Hematopoietic multipotent progenitor cell treated with erythropoietin and hydrocortisone succinate and interleukin-3 and kit ligand, for 8 days (in vitro differentiated cells): Measurements from ENCODE around the gene SH3BGRL2.
"Not testable (repeated sequence)": the region's sequence is repeated elsewhere in the genome, so short reads cannot be mapped to it uniquely, and the experiment has no call there.

Experiments
- DNase-seq: peaks from one replicate; pipeline ENCODE4 v3.0.0-alpha.2; 2015

The SH3BGRL2 gene

GRCh38 chr6:79650950-79651349 lies 19.8 kb downstream of the SH3BGRL2 start:
- no peak for DNase-seq

DNA sequence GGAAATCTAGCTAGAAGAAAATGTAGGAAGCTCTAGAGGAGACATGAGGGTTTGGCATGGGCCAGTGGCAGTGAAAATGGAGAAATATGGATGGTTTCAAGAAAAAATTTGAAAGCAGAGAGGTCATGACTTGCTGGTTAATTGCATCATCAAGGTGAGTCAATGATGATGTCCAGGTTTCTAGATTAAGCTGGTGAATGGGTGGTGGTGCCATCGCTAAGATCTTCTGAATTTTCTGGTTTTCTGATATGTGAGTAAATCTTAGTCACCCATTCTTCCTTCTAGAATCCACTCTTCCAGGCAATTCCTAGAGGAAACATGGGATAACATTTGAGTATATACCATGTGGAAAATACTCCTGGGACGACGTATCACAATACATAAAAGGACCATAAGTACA lies 25.0 kb downstream of the SH3BGRL2 start:
- DNase-seq, result no peak

GRCh38 chr6:79657238-79657637 lies 26.1 kb downstream of the SH3BGRL2 start:
- no peak for DNase-seq

- DNase-seq, result not testable (repeated sequence)
Measured at GRCh38 chr6:79663655-79664054, 32.5 kb downstream of the SH3BGRL2 start.

- DNase-seq, result no peak
Measured at GRCh38 chr6:79665725-79666551, 34.8 kb downstream of the SH3BGRL2 start.

- no peak for DNase-seq
Measured at GRCh38 chr6:79666634-79667033, 35.5 kb downstream of the SH3BGRL2 start.

- no peak for DNase-seq
Measured at GRCh38 chr6:79668381-79668780, 37.3 kb downstream of the SH3BGRL2 start.

DNA sequence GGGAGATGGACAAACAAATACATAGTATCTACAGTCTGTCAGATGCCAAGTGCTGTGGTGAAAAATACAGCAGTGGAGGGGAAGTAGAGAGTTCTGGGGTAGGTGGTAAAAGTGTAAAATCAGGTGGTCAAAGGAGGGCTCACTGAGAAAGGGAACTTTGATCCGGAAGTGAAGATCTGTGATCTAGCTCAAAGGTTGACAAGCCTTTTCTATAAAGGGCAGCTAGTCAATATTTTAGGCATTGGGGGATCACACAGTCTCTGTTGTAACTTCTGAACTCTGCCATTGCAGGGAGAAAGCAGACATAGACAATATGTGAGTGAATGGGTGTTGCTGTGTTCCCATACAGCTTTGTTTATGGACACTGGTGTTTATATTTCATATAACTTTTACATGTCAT lies 38.6 kb downstream of the SH3BGRL2 start:
- no peak for DNase-seq

DNA sequence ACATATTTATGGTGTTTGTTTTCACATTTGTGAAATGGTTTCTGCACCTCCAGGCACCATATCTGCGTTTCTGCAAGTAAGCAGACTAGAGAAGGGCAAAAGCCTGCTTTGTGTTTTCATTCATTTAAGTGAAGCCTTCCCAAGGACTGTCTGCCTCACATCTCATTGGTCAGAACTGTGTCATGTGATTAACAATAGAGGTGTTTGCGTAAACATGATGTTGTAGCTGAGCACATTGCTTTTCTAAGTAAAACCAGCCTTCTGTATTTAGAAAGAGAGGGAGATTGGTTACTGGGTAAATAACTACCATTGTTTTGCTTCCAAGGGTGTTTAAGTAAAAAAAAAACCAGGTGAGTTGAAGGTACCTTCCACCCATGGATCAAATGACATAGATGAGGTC lies 39.7 kb downstream of the SH3BGRL2 start:
- DNase-seq, result no peak

DNA sequence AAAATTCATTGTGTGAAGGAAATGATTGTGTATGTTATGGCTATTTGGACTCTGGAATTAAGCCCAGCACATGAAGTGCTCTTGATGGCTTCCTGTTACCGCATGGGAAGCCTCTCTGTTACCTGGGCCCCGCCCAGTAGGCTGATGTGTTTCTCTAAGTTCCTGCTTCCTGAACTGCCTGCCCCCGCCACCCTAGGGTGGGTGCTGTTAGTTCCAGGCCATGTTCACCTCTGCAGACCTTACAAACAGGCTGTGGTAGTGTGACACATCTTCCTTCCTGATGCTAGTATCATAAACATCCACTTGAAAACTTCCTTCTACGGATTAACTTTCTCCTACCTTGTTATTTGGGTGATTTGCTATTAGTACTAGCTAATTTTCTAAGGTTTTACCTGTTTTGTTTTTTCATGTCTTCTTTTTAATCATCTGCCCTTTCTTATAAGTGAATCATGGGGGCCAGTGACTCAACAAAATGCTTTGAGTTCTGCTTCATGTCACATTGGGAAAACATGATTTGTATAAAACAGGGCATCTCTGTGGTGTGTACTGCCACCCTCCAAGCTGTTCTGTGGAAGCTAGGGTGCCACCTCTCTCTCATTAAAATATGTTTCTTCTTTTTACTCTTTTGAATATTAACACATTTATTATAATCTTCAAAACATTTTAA lies 40.6 kb downstream of the SH3BGRL2 start:
- DNase-seq, result no peak

GRCh38 chr6:79672631-79673111 lies 41.5 kb downstream of the SH3BGRL2 start:
- DNase-seq, result peak; percentile 56

- DNase-seq, result no peak
Measured at GRCh38 chr6:79673947-79674346, 42.8 kb downstream of the SH3BGRL2 start.

GRCh38 chr6:79676785-79677736 lies 45.9 kb downstream of the SH3BGRL2 start:
- no peak for DNase-seq

- DNase-seq, result not testable (repeated sequence)
Measured at GRCh38 chr6:79682682-79683081, 51.6 kb downstream of the SH3BGRL2 start.

DNA sequence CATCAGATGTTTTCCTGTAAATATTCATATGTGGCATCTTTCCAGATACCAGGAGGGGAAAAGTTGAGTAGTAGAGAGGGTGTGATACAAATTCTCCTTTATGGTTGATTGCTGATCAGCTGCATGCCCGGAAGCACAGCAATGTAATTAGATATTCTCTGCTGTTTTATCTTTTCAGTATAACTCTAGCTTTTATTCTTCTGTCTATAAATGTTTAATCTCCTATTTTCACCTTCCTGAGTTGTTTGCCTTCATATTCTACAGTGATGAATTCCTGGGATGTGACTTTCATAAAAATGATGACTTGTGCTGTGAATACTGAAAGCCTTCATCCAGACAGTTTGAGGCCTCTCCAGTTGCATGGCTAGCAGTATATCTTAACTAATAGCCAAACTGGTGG lies 53.7 kb downstream of the SH3BGRL2 start:
- no peak for DNase-seq

- no peak for DNase-seq
Measured at GRCh38 chr6:79686707-79687309, 55.7 kb downstream of the SH3BGRL2 start.

DNA sequence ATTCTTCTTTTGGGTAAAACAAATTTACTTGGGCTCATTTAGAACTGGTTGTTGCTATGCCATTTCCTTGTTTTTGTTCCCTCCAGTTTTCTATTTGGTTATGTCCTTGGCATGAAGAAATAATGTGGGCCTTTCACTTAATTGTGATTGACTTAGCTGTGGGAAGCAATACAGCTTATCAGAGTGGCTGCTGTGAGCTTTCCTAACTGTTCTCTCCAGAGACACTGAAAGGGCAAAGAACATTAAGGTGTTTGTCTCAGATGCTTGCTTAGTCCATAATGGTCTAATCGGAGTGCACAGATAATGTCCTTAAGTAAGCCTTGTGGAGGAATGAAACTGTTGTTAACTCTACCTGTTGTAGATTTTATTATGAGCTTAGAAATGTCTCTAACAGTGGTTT lies 56.6 kb downstream of the SH3BGRL2 start:
- peak; percentile 17 for DNase-seq

GRCh38 chr6:79694156-79694555 lies 63.0 kb downstream of the SH3BGRL2 start:
- DNase-seq, result no peak

DNA sequence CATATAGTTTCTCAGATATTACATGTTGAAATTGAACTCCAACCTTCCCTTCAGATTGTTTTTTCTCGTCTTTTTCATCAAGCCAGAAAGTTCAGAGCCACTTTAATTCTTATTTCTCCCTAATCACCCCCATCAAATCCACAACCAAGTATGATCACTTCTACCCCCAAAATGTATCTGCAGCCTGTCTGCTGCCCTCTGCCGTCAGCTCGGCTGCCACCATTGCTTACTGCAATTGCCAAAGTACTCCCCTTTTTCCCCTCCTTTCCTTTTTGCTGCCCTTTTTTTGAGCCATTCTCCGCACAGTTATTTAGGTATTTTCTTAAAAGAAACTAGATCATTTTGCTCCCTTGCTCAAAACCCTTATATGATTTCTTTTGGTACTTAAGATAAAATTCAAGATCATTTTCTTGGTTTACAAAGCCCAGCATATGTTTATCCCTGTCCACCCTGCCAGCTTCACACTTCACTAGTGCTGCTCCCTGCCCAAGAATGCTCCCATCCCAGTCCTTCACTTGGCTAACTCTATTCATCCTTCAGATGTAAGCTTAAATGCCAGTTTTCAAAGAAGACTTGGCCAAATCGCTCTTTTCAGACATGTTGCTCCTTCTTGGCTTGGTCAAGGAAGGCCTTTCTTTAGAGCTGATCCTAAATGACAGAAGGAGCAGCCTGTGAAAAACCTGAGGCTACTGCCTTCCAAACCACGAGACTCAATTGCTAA lies 63.7 kb downstream of the SH3BGRL2 start:
- no peak for DNase-seq

DNA sequence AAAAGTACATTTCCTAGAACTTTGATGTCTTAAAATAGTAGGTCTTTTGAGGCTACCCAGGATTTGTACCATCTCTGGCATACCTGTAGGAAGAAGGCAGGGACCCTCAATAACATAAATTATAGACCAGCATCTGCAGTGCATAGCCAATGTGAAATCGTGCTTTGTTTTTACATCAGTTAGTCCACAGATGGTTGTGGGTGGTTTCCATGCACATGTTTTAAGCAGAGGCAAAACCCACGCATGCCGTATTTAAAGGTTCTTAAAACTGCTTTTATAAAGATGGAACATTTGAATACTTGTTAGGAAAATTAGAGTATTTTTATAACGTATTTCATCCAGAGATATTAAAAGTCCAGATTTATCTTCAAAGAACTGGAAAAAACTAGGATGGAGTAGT lies 66.3 kb downstream of the SH3BGRL2 start:
- DNase-seq, result no peak

GRCh38 chr6:79699606-79700005 lies 68.5 kb downstream of the SH3BGRL2 start:
- DNase-seq, result no peak

- DNase-seq, result no peak
Measured at GRCh38 chr6:79702691-79703090, 71.6 kb downstream of the SH3BGRL2 start.
